ENCODE data around the gene SUFU. TPM values are rescaled to one million over a fixed set of nuclear protein-coding genes. Genes with fewer than 3 reads are reported as not detected.

SUFU gene
- polyA plus RNA-seq, 1 donor, result 14.6 TPM

- DNase-seq (ENCODE audit: low read depth), result no peak
Observed at GRCh38 chr10:102670871-102671434, 167.2 kb downstream of the SUFU start.

GRCh38 chr10:102673236-102673818 lies 169.6 kb downstream of the SUFU start:
- no peak for DNase-seq (ENCODE audit: low read depth)

GRCh38 chr10:102673819-102674511 lies 170.2 kb downstream of the SUFU start:
- no peak for DNase-seq (ENCODE audit: low read depth)

- no peak for DNase-seq (ENCODE audit: low read depth)
Observed at GRCh38 chr10:102674566-102674965, 170.8 kb downstream of the SUFU start.

GRCh38 chr10:102675011-102675665 lies 171.4 kb downstream of the SUFU start:
- DNase-seq (ENCODE audit: low read depth), result no peak

GRCh38 chr10:102675666-102676533 lies 172.1 kb downstream of the SUFU start:
- DNase-seq (ENCODE audit: low read depth), result no peak

GRCh38 chr10:102676534-102677315 lies 173.0 kb downstream of the SUFU start:
- no peak for DNase-seq (ENCODE audit: low read depth)

- no peak for DNase-seq (ENCODE audit: low read depth)
Observed at GRCh38 chr10:102677331-102678067, 173.7 kb downstream of the SUFU start.

GRCh38 chr10:102678068-102678400 lies 174.3 kb downstream of the SUFU start:
- DNase-seq (ENCODE audit: low read depth), result no peak

- DNase-seq (ENCODE audit: low read depth), result no peak
Observed at GRCh38 chr10:102678842-102679289, 175.1 kb downstream of the SUFU start.

GRCh38 chr10:102679596-102679995 lies 175.8 kb downstream of the SUFU start:
- no peak for DNase-seq (ENCODE audit: low read depth)

- DNase-seq (ENCODE audit: low read depth), result no peak
Observed at GRCh38 chr10:102681696-102682095, 177.9 kb downstream of the SUFU start.

GRCh38 chr10:102682416-102682815 lies 178.6 kb downstream of the SUFU start:
- DNase-seq (ENCODE audit: low read depth), result no peak

GRCh38 chr10:102682981-102683380 lies 179.2 kb downstream of the SUFU start:
- DNase-seq (ENCODE audit: low read depth), result no peak

Other genes starting within 250 kb of the SUFU start
- 13.8 TPM for gene NFKB2, start 108.3 kb upstream of the SUFU start, polyA plus RNA-seq (ENCODE audit: insufficient read length)
- gene PSD, start 85.2 kb upstream of the SUFU start, polyA plus RNA-seq (ENCODE audit: insufficient read length), result 5.3 TPM
- 6.6 TPM for gene FBXL15, start 83.1 kb upstream of the SUFU start, polyA plus RNA-seq (ENCODE audit: insufficient read length)
- gene CUEDC2, start 71.4 kb upstream of the SUFU start, polyA plus RNA-seq (ENCODE audit: insufficient read length), result 48.0 TPM
- gene C10orf95, start 52.4 kb upstream of the SUFU start, polyA plus RNA-seq (ENCODE audit: insufficient read length), result not detected
- gene ACTR1A, start 1.3 kb upstream of the SUFU start, polyA plus RNA-seq (ENCODE audit: insufficient read length), result 73.9 TPM
- gene TRIM8, start 140.5 kb downstream of the SUFU start, polyA plus RNA-seq (ENCODE audit: insufficient read length), result 80.0 TPM
- gene ARL3, start 210.4 kb downstream of the SUFU start, polyA plus RNA-seq (ENCODE audit: insufficient read length), result 13.0 TPM
- gene SFXN2, start 210.7 kb downstream of the SUFU start, polyA plus RNA-seq (ENCODE audit: insufficient read length), result 6.3 TPM
- gene WBP1L, start 240.0 kb downstream of the SUFU start, polyA plus RNA-seq (ENCODE audit: insufficient read length), result 44.3 TPM